GM08714 (cell line): ENCODE results near the gene NRN1L.
"Not testable (repeated sequence)": the region's sequence is repeated elsewhere in the genome, so short reads cannot be mapped to it uniquely, and the experiment has no call there.

Experiments
- H3K4me3 ChIP-seq: fragments of 200-500 bp; sonication (Bioruptor generic); 2 replicates; pipeline ENCODE4 v1.5.1; 2014; ENCODE audit warnings: mild to moderate bottlenecking, low read length, inconsistent platforms
- ZNF274 ChIP-seq: IDR thresholded peaks from 2 replicates; pipeline ENCODE4 v1.6.1; 2012; ENCODE audit warnings: mild to moderate bottlenecking, low read depth, low read length

The NRN1L gene

GRCh38 chr16:67884684-67885083 lies at the start of gene NRN1L:
TSS of gene NRN1L (plus strand) at chr16:67884885. CDS start at chr16:67884904, 19 bp downstream.
- no peak within 1 kb of the TSS for H3K4me3 ChIP-seq
- TF ChIP-seq ZNF274, result no peak

DNA sequence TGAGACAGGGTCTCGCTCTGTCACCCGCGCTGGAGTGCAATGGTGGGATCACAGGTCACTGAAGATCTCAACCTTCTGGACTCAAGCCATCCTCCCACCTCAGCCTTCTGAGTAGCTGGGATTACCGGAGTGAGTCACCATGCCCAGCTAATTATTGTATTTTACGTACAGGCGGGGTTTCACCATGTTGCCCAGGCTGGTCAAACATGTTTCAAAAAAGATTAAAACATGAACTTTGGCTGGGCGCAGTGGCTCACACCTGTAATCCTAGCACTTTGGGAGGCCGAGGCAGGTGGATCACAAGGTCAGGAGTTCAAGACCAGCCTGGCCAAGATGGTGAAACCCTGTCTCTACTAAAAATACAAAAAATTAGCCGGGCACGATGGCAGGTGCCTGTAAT lies 47.5 kb upstream of the NRN1L start:
- not testable (repeated sequence) for H3K4me3 ChIP-seq

- H3K4me3 ChIP-seq, result no peak overlapping the region
- no peak for TF ChIP-seq ZNF274
These were observed 46.9 kb upstream of the NRN1L start for GRCh38 chr16:67837811-67838210.

- no peak overlapping the region; the same call in 1 of the 2 replicates for H3K4me3 ChIP-seq
- no peak for TF ChIP-seq ZNF274
These were observed 43.4 kb upstream of the NRN1L start for GRCh38 chr16:67841198-67841815.

DNA sequence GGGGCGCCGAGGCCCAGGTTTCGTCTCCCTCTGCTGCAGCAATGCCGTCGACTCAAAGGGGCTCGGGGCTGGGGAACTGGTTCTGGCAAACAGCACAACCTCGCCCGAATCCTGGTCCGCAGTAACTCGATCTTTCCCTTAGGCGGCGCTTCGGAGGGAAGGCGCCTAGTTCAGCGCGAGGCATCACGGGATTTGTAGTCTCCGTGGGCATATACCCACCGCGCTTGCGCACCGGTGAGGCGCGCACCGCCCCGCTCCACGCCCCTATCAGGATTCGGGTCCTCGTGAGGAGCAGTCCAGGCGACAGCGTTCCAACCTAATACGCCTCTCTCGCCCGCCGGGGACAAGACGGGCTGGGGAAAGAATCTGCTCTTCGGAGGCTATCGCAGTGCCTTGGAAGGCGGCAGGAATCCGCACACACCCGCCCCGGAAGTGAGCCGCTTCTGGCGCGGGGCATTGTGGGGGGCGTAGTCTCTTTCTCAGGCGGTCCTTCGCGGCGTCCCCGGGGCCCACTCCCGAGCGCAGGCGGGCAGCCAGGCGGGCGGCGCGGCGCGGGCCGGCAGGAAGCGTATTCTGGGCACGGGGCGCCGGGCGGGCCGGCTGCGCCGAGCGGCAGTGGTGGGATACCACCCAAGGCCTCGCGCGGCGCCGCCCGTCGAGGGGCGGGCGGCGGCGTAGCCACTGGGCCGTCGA lies 42.7 kb upstream of the NRN1L start, which contains the start of gene THAP11:
THAP11 (plus strand) TSS at position 505 of the 693 bp plus-strand sequence. CDS start 235 bp downstream, outside the sequence.
- H3K4me3 ChIP-seq, result peak within 1 kb of the TSS; percentile 74
- TF ChIP-seq ZNF274, result no peak

GRCh38 chr16:67842509-67843342 lies 42.0 kb upstream of the NRN1L start:
- peak overlapping the region; percentile 74 for H3K4me3 ChIP-seq
- TF ChIP-seq ZNF274, result no peak

DNA sequence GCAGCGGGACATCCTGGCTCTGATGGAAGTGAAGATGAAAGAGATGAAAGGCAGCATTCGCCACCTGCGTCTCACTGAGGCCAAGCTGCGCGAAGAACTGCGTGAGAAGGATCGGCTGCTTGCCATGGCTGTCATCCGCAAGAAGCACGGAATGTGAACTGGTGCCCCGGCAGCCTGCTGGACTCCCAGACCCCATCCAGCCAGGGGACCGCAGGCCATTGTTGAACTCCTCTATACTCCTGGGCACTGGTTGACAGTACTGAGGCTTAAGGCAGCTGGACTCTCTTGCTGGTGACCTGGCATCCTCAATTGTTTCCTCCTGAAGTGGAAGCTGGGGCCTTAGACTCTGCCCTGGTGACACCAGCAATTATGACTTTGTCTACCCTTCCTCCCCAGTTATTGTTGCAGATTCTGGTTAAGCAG lies 41.3 kb upstream of the NRN1L start:
- TF ChIP-seq ZNF274, result no peak
- peak overlapping the region; percentile 74 for H3K4me3 ChIP-seq

GRCh38 chr16:67844497-67844896 lies 40.2 kb upstream of the NRN1L start:
- H3K4me3 ChIP-seq, result no peak overlapping the region
- TF ChIP-seq ZNF274, result no peak

DNA sequence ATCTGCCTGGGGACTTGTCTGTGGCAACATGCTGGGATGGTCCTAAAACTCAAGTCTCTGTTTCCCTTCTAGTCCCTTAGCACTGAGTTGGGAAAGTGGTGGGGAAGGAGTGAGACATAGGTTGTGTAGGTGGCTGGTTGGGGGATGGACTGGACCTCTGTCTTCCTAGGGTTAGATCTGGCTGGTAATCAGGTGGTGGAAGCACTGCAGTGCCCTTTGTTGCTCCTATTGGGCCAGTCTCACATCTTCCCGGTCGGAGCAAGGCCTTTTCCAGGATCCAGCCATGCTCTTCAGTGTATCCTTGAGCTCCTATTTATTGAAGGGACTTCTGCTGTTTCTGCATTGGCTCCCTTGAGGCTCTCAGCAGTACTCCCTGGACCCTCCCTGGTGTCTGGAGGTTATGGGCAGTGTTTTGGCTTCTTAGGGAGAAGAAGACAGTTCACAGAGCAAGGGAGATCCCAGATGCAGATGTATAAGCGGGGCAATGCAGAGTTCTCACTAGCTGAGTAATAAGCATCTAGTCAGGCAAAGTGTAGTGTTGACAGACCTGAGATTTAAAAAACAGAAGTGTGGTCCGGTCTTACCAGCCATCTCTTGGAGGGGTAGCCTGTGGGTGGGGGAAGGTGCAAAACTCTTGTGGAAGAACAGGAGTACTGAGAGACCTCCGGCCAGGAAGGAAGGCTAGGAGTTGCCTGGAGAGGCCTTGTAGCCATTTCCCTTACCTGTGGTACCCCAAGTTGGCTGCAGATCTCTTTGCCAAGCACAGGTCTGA lies 39.2 kb upstream of the NRN1L start:
- H3K4me3 ChIP-seq, result peak overlapping the region; percentile 82

DNA sequence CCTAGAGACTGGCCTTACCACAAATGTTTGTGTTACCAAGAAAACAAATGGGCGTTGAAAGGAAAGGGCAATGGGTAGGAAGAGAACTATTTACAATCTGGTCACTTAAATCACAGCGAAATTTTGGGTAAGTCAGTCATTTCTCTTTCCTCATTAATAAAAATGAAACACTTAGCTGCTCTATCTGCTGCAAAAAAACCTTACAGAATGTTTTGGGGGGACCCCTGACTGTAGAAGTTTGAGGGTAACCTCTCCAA lies 38.7 kb upstream of the NRN1L start:
- peak overlapping the region; percentile 82 for H3K4me3 ChIP-seq
- TF ChIP-seq ZNF274, result no peak

More for the DNA sequence above, 39.2 kb upstream of the NRN1L start:
- TF ChIP-seq ZNF274, result no peak

GRCh38 chr16:67846320-67847063 lies 38.2 kb upstream of the NRN1L start, which contains the start of gene NUTF2:
TSS of gene NUTF2 (plus strand) at chr16:67846933. CDS start at chr16:67865131, 18,198 bp downstream.
- peak within 1 kb of the TSS; percentile 82 for H3K4me3 ChIP-seq
- TF ChIP-seq ZNF274, result no peak

- peak within 1 kb of the TSS; percentile 82 for H3K4me3 ChIP-seq
- no peak for TF ChIP-seq ZNF274
These were observed 37.4 kb upstream of the NRN1L start, which contains the start of gene CENPT for GRCh38 chr16:67847064-67847861. TSS of gene CENPT (minus strand) at chr16:67847693. CDS start at chr16:67833859, 13,834 bp downstream.
